ENCODE measurements around the gene CD164L2. TPM values are rescaled to one million over a fixed set of nuclear protein-coding genes. Genes with fewer than 3 reads are reported as not detected.
"Not testable (repeated sequence)": the region's sequence is repeated elsewhere in the genome, so short reads cannot be mapped to it uniquely, and the experiment has no call there.

CD164L2 gene
- 12.2 TPM for total RNA-seq

DNA sequence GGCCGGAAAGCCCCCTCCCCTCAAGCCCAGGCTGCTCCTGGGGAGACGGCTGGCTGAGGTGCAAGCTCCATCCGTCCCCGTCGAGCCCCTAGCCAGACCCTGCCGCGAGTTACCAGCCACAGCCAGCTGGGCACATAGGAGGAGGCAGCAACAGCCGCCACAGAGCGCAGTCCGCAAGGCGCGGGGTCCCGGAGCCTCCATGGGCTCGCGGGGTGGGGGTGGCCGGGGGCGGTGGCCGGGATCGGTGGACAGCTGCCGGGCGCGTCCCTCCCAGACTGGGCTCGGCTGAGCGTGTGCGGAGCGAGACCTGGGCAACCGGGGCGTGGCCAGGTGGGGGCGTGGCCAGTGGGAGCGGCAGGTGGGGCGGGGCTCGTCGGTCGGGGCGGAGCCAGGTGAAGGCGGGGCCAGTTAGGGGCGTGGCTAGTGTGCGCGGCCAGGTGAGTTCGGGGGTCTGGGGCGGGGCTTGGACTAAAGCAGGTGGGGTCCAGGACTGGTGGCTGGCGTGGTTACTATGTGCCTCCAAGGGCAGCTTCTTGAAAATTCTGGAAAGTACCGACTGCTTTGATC lies at the start of gene CD164L2:
Gene CD164L2, minus strand, starts transcription at position 295 of the 567 bp plus-strand sequence. Its CDS starts 94 bp downstream, at position 201.
- peak; percentile 72 for ATAC-seq

GRCh38 chr1:27432725-27433124 lies 49.6 kb upstream of the CD164L2 start:
- not testable (repeated sequence) for ATAC-seq

GRCh38 chr1:27431601-27431940 lies 48.4 kb upstream of the CD164L2 start:
- no peak for ATAC-seq

DNA sequence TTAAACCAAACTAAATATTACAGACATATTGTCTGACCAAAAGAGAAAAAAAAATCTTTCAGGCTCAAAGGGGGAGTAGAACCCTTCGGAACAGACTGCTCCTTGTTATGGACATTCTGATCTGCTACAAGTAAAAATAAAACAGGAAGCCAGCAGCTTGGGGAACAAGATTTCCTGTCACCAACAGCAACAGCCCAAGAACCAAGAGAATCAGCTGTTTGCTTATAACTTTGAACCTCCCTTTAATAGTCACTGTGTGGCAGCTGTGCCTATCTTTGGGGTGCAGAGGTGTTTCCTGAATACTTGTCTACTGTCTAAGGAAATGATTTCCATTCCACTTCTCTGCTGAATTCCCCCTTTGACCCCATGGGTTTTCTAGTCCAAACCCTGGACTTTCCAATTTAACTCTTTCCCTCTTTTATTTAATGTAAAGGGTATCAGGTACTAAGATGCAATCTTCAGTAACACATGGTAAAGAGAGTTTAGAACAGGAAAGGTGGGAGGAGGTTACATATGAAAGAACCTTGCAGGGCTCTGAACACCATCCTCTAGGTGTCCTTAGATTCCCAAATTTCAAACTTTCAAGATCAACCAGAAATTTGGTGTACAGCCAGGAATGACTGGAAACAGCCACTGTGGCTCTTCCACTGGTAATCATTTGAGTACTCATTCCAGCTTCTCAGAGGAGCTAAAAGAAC lies 47.9 kb upstream of the CD164L2 start:
- ATAC-seq: peak; percentile 19

DNA sequence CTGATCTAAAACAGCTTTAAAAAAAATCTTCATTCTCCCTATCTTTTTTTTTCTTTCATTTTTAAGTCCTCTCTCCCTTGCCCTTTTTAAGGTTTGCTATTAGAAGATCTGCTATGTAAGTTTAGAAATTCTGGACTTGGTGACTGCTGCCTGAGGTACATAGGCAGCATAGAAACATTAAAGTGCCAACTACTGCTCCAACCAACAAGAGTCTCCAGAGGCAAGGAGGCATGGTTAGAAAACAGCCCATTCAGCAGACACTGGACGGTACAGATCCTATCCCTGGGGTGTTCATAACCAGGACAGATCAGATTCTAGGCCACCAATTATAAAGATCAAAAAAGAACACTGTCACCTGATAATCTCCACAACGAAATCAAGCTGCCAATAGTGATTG lies 45.9 kb upstream of the CD164L2 start:
- no peak for ATAC-seq

DNA sequence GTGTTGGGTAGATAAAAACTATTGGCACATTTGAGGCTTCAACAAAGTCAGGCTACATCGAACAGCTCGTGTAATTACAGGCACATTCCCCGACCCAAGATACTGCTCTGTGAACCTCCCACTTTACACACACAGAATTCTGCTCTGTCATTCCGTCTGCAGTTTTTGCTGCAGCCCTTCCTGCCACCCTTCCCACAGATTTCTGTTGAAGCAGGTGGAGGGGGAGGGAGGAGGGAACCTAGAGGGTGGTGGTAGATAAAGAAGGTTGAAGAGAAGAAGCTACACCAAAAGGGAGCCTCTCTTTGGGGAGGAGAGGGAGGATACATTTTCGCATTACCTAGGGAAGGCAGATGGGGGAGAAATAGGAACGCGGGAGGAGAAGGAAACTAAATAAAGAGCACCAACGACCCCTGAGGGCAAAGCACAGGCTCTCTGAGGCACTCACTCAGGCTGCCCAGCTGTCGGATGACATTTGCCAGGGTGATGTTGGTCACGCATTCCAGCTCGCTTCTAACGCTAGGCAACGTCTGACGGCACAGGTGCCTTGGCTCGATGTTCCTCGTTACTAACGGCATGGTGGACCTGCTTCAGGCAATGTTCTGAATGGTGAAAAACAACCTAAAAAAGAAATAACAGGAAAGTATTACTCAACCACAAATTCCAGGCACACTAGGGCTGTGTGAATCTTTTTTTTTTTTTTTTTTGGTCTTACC lies 45.3 kb upstream of the CD164L2 start:
- ATAC-seq: peak; percentile 6

GRCh38 chr1:27427816-27428315 lies 44.7 kb upstream of the CD164L2 start:
- ATAC-seq: no peak

DNA sequence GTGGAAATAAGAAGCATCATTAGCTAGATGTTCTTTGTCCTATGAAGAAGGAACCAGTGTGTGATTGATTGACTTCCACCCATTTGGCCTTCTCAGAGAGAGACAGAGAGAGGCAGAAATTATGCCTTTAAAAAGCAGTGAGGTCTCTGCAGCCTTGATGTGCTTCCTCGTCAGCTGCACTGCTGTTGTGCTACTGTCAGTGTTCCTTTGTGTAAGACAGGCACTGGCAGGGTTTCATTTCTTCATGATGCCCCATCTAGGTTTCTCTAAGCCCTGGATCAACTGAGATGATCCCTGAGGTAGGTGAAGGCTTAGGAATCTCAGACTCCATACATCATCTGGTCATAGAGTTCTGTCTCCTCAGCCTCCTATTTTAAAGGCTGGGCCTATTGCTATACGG lies 44.2 kb upstream of the CD164L2 start:
- no peak for ATAC-seq

DNA sequence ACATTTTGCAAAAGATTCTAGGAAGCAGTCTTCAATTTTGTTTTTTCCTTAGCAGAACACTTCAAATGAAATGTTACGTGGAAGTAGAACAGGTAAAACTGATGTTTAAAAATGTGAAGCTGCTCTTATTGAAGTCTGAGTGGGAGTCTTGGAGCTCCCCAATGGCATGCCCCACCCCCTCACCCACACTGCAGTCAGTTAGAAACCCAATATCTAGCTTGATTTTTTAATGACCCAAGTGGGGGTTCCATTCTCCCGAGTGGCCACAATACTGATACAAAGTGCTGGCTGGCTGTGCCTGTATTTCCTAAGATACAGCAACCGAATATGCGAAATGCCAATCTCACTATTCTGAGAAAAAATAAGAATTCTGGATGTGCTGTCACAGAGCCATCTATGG lies 40.6 kb upstream of the CD164L2 start:
- ATAC-seq: no peak

DNA sequence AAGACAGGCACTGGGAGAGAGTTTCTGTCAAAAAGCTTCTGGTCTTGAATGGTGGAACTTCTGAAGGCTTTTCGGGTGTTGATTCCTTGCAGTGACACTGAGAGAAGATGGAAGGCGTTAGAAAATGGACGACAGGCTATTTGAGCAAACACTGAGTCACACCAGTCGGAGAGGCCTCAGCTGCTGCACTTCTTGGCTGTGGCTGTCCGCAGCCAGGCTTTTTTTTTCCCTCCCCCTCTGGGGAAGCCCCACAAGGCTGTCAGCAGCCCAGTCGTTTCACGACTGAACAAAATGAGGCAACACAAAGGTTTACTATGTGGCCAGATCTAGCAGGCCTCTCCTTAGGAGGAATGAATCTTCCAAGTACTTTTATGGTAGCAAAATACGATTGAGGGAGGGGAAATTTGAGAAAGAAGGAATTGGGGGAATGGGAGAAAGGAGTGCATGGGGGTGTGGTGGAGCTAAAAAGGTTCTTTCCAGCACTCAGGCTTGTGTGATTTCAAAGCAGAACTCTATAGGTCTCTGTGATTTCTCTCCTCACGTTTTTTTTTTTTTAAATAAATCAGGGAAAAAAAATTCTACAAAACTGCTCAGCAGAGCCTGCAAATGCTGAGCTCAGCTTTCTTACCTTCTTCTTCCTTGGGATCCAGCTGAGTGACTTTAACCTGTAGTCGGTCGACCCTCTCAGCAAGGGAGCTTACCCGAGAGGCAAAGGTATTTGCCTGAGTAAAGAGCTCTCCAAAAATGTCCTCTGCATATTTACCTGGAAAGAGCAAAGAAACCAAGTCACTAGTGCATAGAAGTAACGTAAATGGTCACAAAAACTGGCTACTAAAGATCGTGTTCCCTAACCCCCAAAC lies 35.4 kb upstream of the CD164L2 start:
- ATAC-seq: peak; percentile 81

DNA sequence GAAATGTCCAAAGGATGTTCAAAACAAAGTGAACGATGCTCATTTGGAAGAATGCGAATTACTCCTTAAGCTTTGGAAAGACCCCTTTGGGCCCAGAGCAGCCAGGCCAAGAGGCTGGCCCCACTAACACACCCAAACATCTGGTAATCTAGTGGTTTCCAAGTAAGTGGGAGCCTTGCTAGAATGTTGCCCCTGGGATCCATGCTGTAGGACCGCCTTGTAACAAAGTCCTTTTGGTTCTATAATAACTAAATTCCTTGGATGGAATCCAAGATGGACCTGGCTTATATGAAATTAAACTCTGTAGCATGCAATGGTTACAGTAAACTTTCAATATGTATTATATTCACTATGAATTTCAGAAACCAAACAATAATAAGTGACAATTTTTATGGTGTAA lies 34.6 kb upstream of the CD164L2 start:
- no peak for ATAC-seq

DNA sequence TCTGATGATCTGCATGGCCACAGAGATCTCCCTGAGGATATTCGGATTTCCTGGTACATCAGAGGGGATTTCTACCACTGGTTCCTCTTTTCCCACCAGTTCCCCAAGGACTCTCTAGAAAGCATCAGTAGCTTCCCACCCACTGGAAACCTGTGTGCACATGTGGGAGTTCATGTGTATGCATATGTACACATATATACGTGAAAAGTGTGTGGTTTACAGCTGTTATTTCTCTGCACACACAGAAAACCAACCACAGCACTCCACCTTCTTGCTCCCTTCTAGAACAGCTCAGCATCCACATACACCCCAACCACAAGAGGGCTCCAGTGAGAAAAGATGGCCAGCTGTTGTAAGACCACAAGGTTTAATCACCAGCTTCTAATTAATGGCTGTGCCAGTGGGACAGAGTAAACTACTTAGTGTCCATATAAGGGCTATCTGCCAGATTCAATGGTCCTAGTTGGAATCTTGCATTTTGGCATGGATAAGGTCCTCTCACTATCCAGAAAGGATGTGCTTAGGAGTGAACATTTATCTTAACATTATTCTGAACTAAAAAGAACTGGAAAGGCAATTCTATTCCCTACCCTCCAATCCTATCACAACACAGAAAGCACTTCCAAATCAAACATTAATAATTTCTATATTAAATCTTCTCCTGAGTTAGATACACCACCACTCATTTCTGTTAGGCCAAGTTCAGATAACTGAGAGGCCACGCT lies 33.4 kb upstream of the CD164L2 start:
- peak; percentile 49 for ATAC-seq

GRCh38 chr1:27414091-27414490 lies 31.0 kb upstream of the CD164L2 start:
- ATAC-seq: no peak

GRCh38 chr1:27413004-27413403 lies 29.9 kb upstream of the CD164L2 start:
- peak; percentile 11 for ATAC-seq

- no peak for ATAC-seq
These were observed 29.4 kb upstream of the CD164L2 start for GRCh38 chr1:27412502-27412901.

- ATAC-seq: no peak
These were observed 27.6 kb upstream of the CD164L2 start for GRCh38 chr1:27410709-27411108.

DNA sequence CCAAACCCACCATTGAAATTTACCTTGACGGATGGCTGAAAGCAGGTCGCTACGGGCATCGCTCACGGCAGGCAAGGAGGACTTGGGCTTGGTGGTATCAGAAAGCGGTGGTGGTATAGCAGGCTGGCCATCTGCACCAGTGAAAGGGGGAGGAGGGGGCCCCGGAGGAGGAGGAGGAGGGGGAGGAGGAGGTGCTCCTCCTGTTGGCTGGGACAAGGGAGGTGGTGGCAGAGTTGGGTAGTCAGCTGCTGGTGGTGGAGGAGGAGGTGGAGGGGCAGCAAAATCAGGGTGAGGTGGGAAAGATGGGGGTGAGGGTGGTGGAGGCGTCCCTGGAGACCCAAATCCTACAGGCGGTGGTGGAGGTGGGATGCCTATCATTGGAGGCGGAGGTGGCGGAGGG lies 26.5 kb upstream of the CD164L2 start:
- ATAC-seq: no peak

DNA sequence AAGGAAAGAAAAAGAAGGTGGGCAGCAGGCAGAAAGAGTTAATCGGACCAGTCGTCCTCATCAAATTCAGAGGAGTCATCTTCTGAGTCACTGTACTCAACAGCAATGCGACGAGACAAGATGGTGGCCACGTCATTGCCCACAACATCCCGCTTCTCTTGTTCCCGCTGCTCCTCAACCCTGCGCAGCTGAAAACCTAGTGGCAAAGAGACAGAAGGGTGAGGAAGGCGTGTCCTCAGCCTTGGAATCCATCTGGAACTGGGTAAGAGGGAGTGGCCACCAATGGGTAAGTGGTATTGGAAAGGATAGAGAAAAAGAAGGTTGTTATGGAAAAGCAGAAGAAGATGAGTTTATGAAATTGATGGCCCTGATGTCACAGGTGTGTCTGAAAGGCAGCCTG lies 25.0 kb upstream of the CD164L2 start:
- ATAC-seq: no peak

DNA sequence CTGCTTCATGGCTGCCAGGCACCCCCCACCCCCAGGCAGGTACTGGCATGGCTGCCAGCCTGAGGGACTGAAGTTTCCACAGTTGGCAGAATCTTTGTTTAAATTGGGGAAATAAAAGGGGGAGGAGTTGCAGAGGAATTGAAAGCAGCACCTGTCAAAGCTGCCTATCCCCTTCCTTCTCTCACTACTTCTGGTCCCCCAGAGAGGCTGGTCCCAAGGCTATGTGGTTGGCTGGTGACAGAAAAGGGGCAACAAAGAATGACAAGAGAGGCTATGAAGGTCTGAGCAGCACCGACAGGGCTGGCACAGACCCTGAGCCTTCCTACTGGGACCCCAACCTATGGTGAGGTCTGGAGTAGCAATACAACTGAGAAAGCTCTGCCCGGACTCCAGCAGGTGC lies 23.7 kb upstream of the CD164L2 start:
- ATAC-seq: not testable (repeated sequence)

DNA sequence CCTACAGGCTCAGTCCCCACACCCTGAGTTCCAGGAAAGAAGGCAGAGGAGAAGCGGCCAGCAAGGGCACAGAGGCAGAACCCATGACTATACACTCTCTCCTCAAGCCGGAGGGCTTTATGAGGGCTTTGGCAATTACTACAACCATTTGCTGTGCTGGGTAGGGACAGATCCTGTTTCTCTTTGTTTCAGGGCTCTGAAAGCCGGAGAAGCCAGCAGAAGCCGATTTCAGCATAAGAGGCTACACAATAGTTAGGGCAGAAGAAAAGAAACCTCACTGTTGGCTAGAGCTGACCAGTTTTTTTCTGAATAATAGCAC lies 23.2 kb upstream of the CD164L2 start:
- peak; percentile 42 for ATAC-seq

- not testable (repeated sequence) for ATAC-seq
These were observed 22.6 kb upstream of the CD164L2 start for GRCh38 chr1:27405598-27406361.

DNA sequence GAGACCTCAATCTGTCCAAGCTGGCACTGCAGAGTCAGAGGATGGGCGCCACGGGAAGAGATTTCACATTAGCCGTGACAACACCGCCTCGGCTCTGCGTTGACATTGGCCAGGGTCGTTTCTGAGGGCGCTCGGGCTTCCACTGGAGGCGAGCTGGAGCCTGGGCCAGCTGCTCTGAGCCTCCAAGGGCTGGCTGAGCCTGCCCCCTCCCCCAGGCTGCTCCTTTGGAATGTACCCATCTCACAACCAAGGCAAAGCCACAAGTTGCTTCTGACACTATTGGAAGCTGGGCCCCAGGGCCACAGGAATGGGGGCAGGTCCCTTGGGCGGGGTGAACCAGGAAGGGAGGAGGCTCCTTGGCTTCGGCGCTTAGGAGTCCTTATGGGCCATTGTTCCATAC lies 21.9 kb upstream of the CD164L2 start:
- ATAC-seq: peak; percentile 49

All from esophagus mucosa (tissue), 1 donor.